Natural killer cell (primary cell): ENCODE data around the gene HK3. TPM values are rescaled to one million over a fixed set of nuclear protein-coding genes. Genes with fewer than 3 reads are reported as not detected.

ENCODE experiments used
- ATAC-seq, 3 donors: fragments of 150-1000 bp in 2 of 3; fragments of 200-7000 bp in 1 of 3; cut with Tn5 transposase; 1 replicate in 1 of 3; 2 replicates in 2 of 3; pipeline ENCODE4 v1.10.0; 2021; ENCODE audit warnings: mild to moderate bottlenecking in 2 of 3, moderate library complexity in 2 of 3
- DNase-seq, 2 donors: peaks; one replicate each; pipeline versions ENCODE4 v3.0.0 to v3.0.0-alpha.2; 2013 to 2021; ENCODE audit warnings: mixed read lengths in 1 of 2
- H3K27ac ChIP-seq: one replicate; pipeline ENCODE4 v1.5.1; 2013; ENCODE audit warnings: mild to moderate bottlenecking, low read length
- H3K27me3 ChIP-seq: one replicate; pipeline ENCODE4 v1.6.1; 2013; ENCODE audit warnings: low read length; ENCODE audit not compliant: control insufficient read depth, insufficient read depth
- H3K36me3 ChIP-seq: one replicate; pipeline ENCODE4 v1.6.1; 2013; ENCODE audit warnings: low read length; ENCODE audit not compliant: control insufficient read depth, insufficient read depth
- H3K4me1 ChIP-seq: one replicate; pipeline ENCODE4 v1.6.1; 2013; ENCODE audit warnings: low read length; ENCODE audit not compliant: control insufficient read depth, insufficient read depth
- H3K4me3 ChIP-seq: one replicate; pipeline ENCODE4 v1.5.1; 2013; ENCODE audit warnings: low read length
- H3K9me3 ChIP-seq: one replicate; pipeline ENCODE4 v1.6.1; 2013; ENCODE audit warnings: low read length; ENCODE audit not compliant: control insufficient read depth, insufficient read depth
- H3K27ac Mint-ChIP-seq, 2 donors: one replicate each; pipeline ENCODE4 v1.8.0; 2022; ENCODE audit warnings: mild to moderate bottlenecking in 2 of 2, mixed read lengths in 2 of 2, moderate library complexity in 1 of 2
- H3K27me3 Mint-ChIP-seq, 2 donors: one replicate each; pipeline ENCODE4 v1.8.0; 2022; ENCODE audit warnings: low read depth in 2 of 2, mixed read lengths in 2 of 2
- H3K36me3 Mint-ChIP-seq: one replicate; pipeline ENCODE4 v1.8.0; 2022; ENCODE audit warnings: mixed read lengths
- H3K4me1 Mint-ChIP-seq, 2 donors: one replicate each; pipeline ENCODE4 v1.8.0; 2022; ENCODE audit warnings: mixed read lengths in 2 of 2
- H3K4me3 Mint-ChIP-seq: one replicate; pipeline ENCODE4 v1.8.0; 2022; ENCODE audit warnings: mild to moderate bottlenecking, moderate library complexity, mixed read lengths
- H3K9me3 Mint-ChIP-seq, 2 donors: one replicate each; pipeline ENCODE4 v1.8.0; 2022; ENCODE audit warnings: mixed read lengths in 2 of 2
- CTCF ChIP-seq: fragments of 200-600 bp; IDR thresholded peaks from one replicate; pipeline ENCODE4 v1.8.0; 2022; ENCODE audit warnings: antibody characterized with exemption
- WGBS: methylation state at CpG from one replicate; pipeline ENCODE4 v1.1.7; 2013; ENCODE audit warnings: missing lambda C conversion rate; ENCODE audit not compliant: insufficient coverage; 5-methylcytosine and 5-hydroxymethylcytosine counted together
- intact Hi-C: fragments of 100-400 bp; cut with micrococcal nuclease; formaldehyde crosslinking; loops from one replicate; pipeline ENCODE4 v1.14.2; 2022
- total RNA-seq, 4 donors: library from RNA; stranded (reverse); fragments of 120-200 nt in 1 of 4; gene quantifications; one replicate each; pipeline versions ENCODE4 v1.2.3 to v1.2.4, GENCODE V29; 2013 to 2022

Gene HK3
- total RNA-seq, 3 donors from 2014 or later (not counting 1 experiment from before 2014, with no cell fraction given): 6.6 to 56.1 (median 26.2) TPM

GRCh38 chr5:176894298-176894697, 4.8 kb downstream of the HK3 start:
- Mint-ChIP-seq H3K36me3 (no peaks in the 10 kb centered on the region), H3K27me3 (peaks cover 8 to 23% of the 10 kb centered on the region in 2 donors), H3K9me3 (no peaks in the 10 kb centered on the region), H3K4me1 (peaks cover 8 to 9% of the 10 kb centered on the region in 2 donors), H3K27ac (no peak overlapping the region), H3K4me3 (no peak overlapping the region)
- WGBS: 91% methylated on average over 6 of the region's 6 CpGs
- peaks cover 11% of the 10 kb centered on the region for H3K4me1 ChIP-seq
- no peak for TF ChIP-seq CTCF
- no peak overlapping the region for H3K4me3 ChIP-seq
- no peak overlapping the region for H3K27ac ChIP-seq
- H3K36me3 ChIP-seq: no peaks in the 10 kb centered on the region
- H3K27me3 ChIP-seq: no peaks in the 10 kb centered on the region
- intact Hi-C loops: no loop called here
- no peak for ATAC-seq
- H3K9me3 ChIP-seq: no peaks in the 10 kb centered on the region
- no peak for DNase-seq

GRCh38 chr5:176892663-176893062, 6.5 kb downstream of the HK3 start:
- ATAC-seq: no peak

GRCh38 chr5:176891331-176891958, 7.7 kb downstream of the HK3 start:
- Histone ChIP-seq H3K36me3 (no peaks in the 10 kb centered on the region), H3K27me3 (no peaks in the 10 kb centered on the region), H3K27ac (no peak overlapping the region), H3K4me1 (peaks cover 5% of the 10 kb centered on the region), H3K9me3 (no peaks in the 10 kb centered on the region), H3K4me3 (no peak overlapping the region)
- Mint-ChIP-seq H3K4me1 (no peaks in the 10 kb centered on the region), H3K27me3 (peaks cover 4 to 23% of the 10 kb centered on the region in 2 donors), H3K4me3 (no peak overlapping the region), H3K36me3 (no peaks in the 10 kb centered on the region), H3K27ac (no peak overlapping the region), H3K9me3 (no peaks in the 10 kb centered on the region)
- no peak for ATAC-seq
- intact Hi-C loops: no loop called here
- WGBS: 86% methylated on average over 9 of the region's 9 CpGs
- no peak for DNase-seq
- no peak for TF ChIP-seq CTCF

More at GRCh38 chr5:176892663-176893062, 6.5 kb downstream of the HK3 start:
- no peak for TF ChIP-seq CTCF
- no peak overlapping the region for H3K27ac Mint-ChIP-seq
- no peaks in the 10 kb centered on the region for H3K9me3 Mint-ChIP-seq
- no peaks in the 10 kb centered on the region for H3K36me3 Mint-ChIP-seq
- no peak overlapping the region for H3K4me3 Mint-ChIP-seq
- intact Hi-C loops: no loop called here
- WGBS: 78% methylated on average over 3 of the region's 3 CpGs
- peaks cover 5% of the 10 kb centered on the region for H3K4me1 ChIP-seq
- no peak overlapping the region for H3K27ac ChIP-seq
- no peaks in the 10 kb centered on the region for H3K9me3 ChIP-seq
- H3K36me3 ChIP-seq: no peaks in the 10 kb centered on the region
- H3K27me3 ChIP-seq: no peaks in the 10 kb centered on the region
- H3K4me3 ChIP-seq: no peak overlapping the region
- H3K4me1 Mint-ChIP-seq: no peaks in the 10 kb centered on the region
- no peak for DNase-seq
- peaks cover 5 to 23% of the 10 kb centered on the region in 2 donors for H3K27me3 Mint-ChIP-seq
